GM20431 (cell line): Measurements from ENCODE around the gene PIP4P1.

Source experiments
- in situ Hi-C: fragments of 300-500 bp; cut with MseI, MboI; formaldehyde crosslinking; loops from one replicate; pipeline ENCODE4 v1.15.0; 2020; ENCODE audit warnings: low sequenced_read_pairs; ENCODE audit not compliant: unreplicated experiment

PIP4P1 gene

GRCh38 chr14:20440465-20440864, 20.8 kb downstream of the PIP4P1 start:
- in situ Hi-C loops: no loop called here

GRCh38 chr14:20438664-20439063, 22.6 kb downstream of the PIP4P1 start:
- in situ Hi-C loops: no loop called here

GRCh38 chr14:20436363-20436755, 24.9 kb downstream of the PIP4P1 start:
- in situ Hi-C loops: no loop called here

GRCh38 chr14:20435582-20436362, 25.5 kb downstream of the PIP4P1 start, which contains the start of gene KLHL33:
Gene KLHL33 (minus strand): TSS chr14:20436166. CDS start chr14:20435811, 355 bp downstream.
- in situ Hi-C loops: no loop called here

GRCh38 chr14:20434701-20435581, 26.3 kb downstream of the PIP4P1 start:
- in situ Hi-C loops: no loop called here

- in situ Hi-C loops: no loop called here
Measured at GRCh38 chr14:20429801-20430669, 31.2 kb downstream of the PIP4P1 start.

- in situ Hi-C loops: no loop called here
Measured at GRCh38 chr14:20428802-20429201, 32.4 kb downstream of the PIP4P1 start.

- in situ Hi-C loops: no loop called here
Measured at GRCh38 chr14:20428010-20428365, 33.2 kb downstream of the PIP4P1 start.

GRCh38 chr14:20427231-20428009, 33.8 kb downstream of the PIP4P1 start:
- in situ Hi-C loops: no loop called here

GRCh38 chr14:20424851-20425250, 36.4 kb downstream of the PIP4P1 start:
- in situ Hi-C loops: no loop called here

- in situ Hi-C loops: no loop called here
Measured at GRCh38 chr14:20422886-20423285, 38.3 kb downstream of the PIP4P1 start.

GRCh38 chr14:20421267-20421666, 40.0 kb downstream of the PIP4P1 start:
- in situ Hi-C loops: no loop called here

GRCh38 chr14:20419419-20419818, 41.8 kb downstream of the PIP4P1 start:
- in situ Hi-C loops: no loop called here

GRCh38 chr14:20418501-20418909, 42.7 kb downstream of the PIP4P1 start:
- in situ Hi-C loops: no loop called here

GRCh38 chr14:20417250-20418186, 43.7 kb downstream of the PIP4P1 start:
- in situ Hi-C loops: no loop called here

GRCh38 chr14:20416223-20416622, 45.0 kb downstream of the PIP4P1 start:
- in situ Hi-C loops: no loop called here

GRCh38 chr14:20415782-20416206, 45.4 kb downstream of the PIP4P1 start:
- in situ Hi-C loops: no loop called here

GRCh38 chr14:20413744-20414082, 47.5 kb downstream of the PIP4P1 start:
- in situ Hi-C loops: no loop called here
